Activated T-helper 2 cell treated with anti-CD3 and anti-CD28 coated beads, Interferon-gamma antibody, Interleukin-2, Interleukin-4, amounts not matched to agents 10 μg/mL and 5 μg/mL and 100 μg/mL, durations not matched to agents 14 hours and 24 hours and 36 hours (primary cell): Measurements from ENCODE around the gene CAMSAP1. TPM values are rescaled to one million over a fixed set of nuclear protein-coding genes. Genes with fewer than 3 reads are reported as not detected.

ENCODE experiments used
- DNase-seq: peaks from one replicate; pipeline ENCODE4 v3.0.0; 2021; ENCODE audit warnings: low spot score
- H3K27ac Mint-ChIP-seq: one replicate; pipeline ENCODE4 v1.8.0; 2021; ENCODE audit warnings: mixed read lengths
- H3K27me3 Mint-ChIP-seq: one replicate; pipeline ENCODE4 v1.8.0; 2021; ENCODE audit warnings: low read depth, mixed read lengths
- H3K36me3 Mint-ChIP-seq: one replicate; pipeline ENCODE4 v1.8.0; 2021; ENCODE audit warnings: low read depth, mixed read lengths
- H3K4me1 Mint-ChIP-seq: one replicate; pipeline ENCODE4 v1.8.0; 2021; ENCODE audit warnings: low read depth, mixed read lengths
- H3K4me3 Mint-ChIP-seq: one replicate; pipeline ENCODE4 v1.8.0; 2021; ENCODE audit warnings: low read depth, mild to moderate bottlenecking, moderate library complexity, mixed read lengths
- H3K9me3 Mint-ChIP-seq: one replicate; pipeline ENCODE4 v1.8.0; 2021; ENCODE audit warnings: mixed read lengths
- intact Hi-C: fragments of 100-400 bp; cut with micrococcal nuclease; formaldehyde crosslinking; loops from one replicate; pipeline ENCODE4 v1.15.1; 2023
- total RNA-seq: library from RNA; stranded (reverse); gene quantifications from 2 replicates; pipeline ENCODE4 v1.2.3, GENCODE V29; 2022

Gene CAMSAP1
- total RNA-seq, 1 donor from 2014 or later, result 44.2 TPM

- no peak overlapping the region for H3K4me3 Mint-ChIP-seq
- intact Hi-C loops, result no loop called here
- no peak for DNase-seq
- peaks cover 57% of the 10 kb centered on the region for H3K36me3 Mint-ChIP-seq
- no peaks in the 10 kb centered on the region for H3K27me3 Mint-ChIP-seq
- no peaks in the 10 kb centered on the region for H3K4me1 Mint-ChIP-seq
- no peaks in the 10 kb centered on the region for H3K9me3 Mint-ChIP-seq
- no peak overlapping the region for H3K27ac Mint-ChIP-seq
These were observed 86.7 kb downstream of the CAMSAP1 start for GRCh38 chr9:135820661-135821060.

- Mint-ChIP-seq H3K4me1 (no peaks in the 10 kb centered on the region), H3K27me3 (no peaks in the 10 kb centered on the region), H3K4me3 (no peak overlapping the region), H3K27ac (no peak overlapping the region), H3K36me3 (peaks cover 59% of the 10 kb centered on the region), H3K9me3 (no peaks in the 10 kb centered on the region)
- DNase-seq, result no peak
- intact Hi-C loops, result no loop called here
These were observed 87.4 kb downstream of the CAMSAP1 start for GRCh38 chr9:135819905-135820304.

GRCh38 chr9:135818718-135819475 is 88.4 kb downstream of the CAMSAP1 start:
- DNase-seq, result no peak
- Mint-ChIP-seq H3K9me3 (no peaks in the 10 kb centered on the region), H3K36me3 (peaks cover 60% of the 10 kb centered on the region), H3K4me3 (no peak overlapping the region), H3K4me1 (no peaks in the 10 kb centered on the region), H3K27ac (no peak overlapping the region), H3K27me3 (no peaks in the 10 kb centered on the region)
- intact Hi-C loops, result no loop called here

GRCh38 chr9:135817951-135818717 is 89.2 kb downstream of the CAMSAP1 start:
- no peaks in the 10 kb centered on the region for H3K27me3 Mint-ChIP-seq
- H3K4me1 Mint-ChIP-seq, result no peaks in the 10 kb centered on the region
- H3K4me3 Mint-ChIP-seq, result no peak overlapping the region
- no peaks in the 10 kb centered on the region for H3K9me3 Mint-ChIP-seq
- intact Hi-C loops, result no loop called here
- no peak for DNase-seq
- H3K27ac Mint-ChIP-seq, result no peak overlapping the region
- peaks cover 54% of the 10 kb centered on the region for H3K36me3 Mint-ChIP-seq

- Mint-ChIP-seq H3K9me3 (no peaks in the 10 kb centered on the region), H3K36me3 (peaks cover 43% of the 10 kb centered on the region), H3K27ac (no peak overlapping the region), H3K27me3 (no peaks in the 10 kb centered on the region), H3K4me1 (no peaks in the 10 kb centered on the region), H3K4me3 (no peak overlapping the region)
- DNase-seq, result no peak
- intact Hi-C loops, result no loop called here
These were observed 90.7 kb downstream of the CAMSAP1 start for GRCh38 chr9:135816651-135816970.

GRCh38 chr9:135815830-135816650 is 91.3 kb downstream of the CAMSAP1 start:
- DNase-seq, result no peak
- Mint-ChIP-seq H3K27ac (no peak overlapping the region), H3K27me3 (no peaks in the 10 kb centered on the region), H3K4me1 (no peaks in the 10 kb centered on the region), H3K36me3 (peaks cover 43% of the 10 kb centered on the region), H3K9me3 (no peaks in the 10 kb centered on the region), H3K4me3 (no peak overlapping the region)
- intact Hi-C loops, result no loop called here

- Mint-ChIP-seq H3K27ac (no peak overlapping the region), H3K9me3 (no peaks in the 10 kb centered on the region), H3K36me3 (peaks cover 46% of the 10 kb centered on the region), H3K27me3 (no peaks in the 10 kb centered on the region), H3K4me3 (no peak overlapping the region), H3K4me1 (no peaks in the 10 kb centered on the region)
- DNase-seq, result no peak
- intact Hi-C loops, result no loop called here
These were observed 91.9 kb downstream of the CAMSAP1 start for GRCh38 chr9:135815413-135815812.

GRCh38 chr9:135814421-135815095 is 92.8 kb downstream of the CAMSAP1 start:
- no peak overlapping the region for H3K27ac Mint-ChIP-seq

GRCh38 chr9:135813671-135814290 is 93.6 kb downstream of the CAMSAP1 start:
- Mint-ChIP-seq H3K4me3 (no peak overlapping the region), H3K9me3 (no peaks in the 10 kb centered on the region), H3K36me3 (peaks cover 44% of the 10 kb centered on the region), H3K4me1 (no peaks in the 10 kb centered on the region), H3K27me3 (no peaks in the 10 kb centered on the region), H3K27ac (no peak overlapping the region)
- DNase-seq, result no peak
- intact Hi-C loops, result no loop called here

More at GRCh38 chr9:135814421-135815095, 92.8 kb downstream of the CAMSAP1 start:
- intact Hi-C loops, result no loop called here
- H3K9me3 Mint-ChIP-seq, result no peaks in the 10 kb centered on the region
- no peak for DNase-seq
- peaks cover 48% of the 10 kb centered on the region for H3K36me3 Mint-ChIP-seq
- H3K4me3 Mint-ChIP-seq, result no peak overlapping the region
- H3K4me1 Mint-ChIP-seq, result no peaks in the 10 kb centered on the region
- H3K27me3 Mint-ChIP-seq, result no peaks in the 10 kb centered on the region

GRCh38 chr9:135812961-135813360 is 94.4 kb downstream of the CAMSAP1 start:
- Mint-ChIP-seq H3K27me3 (no peaks in the 10 kb centered on the region), H3K4me3 (no peak overlapping the region), H3K9me3 (no peaks in the 10 kb centered on the region), H3K27ac (no peak overlapping the region), H3K36me3 (peaks cover 39% of the 10 kb centered on the region), H3K4me1 (no peaks in the 10 kb centered on the region)
- intact Hi-C loops, result no loop called here
- no peak for DNase-seq

GRCh38 chr9:135811801-135812200 is 95.5 kb downstream of the CAMSAP1 start:
- peaks cover 36% of the 10 kb centered on the region for H3K36me3 Mint-ChIP-seq
- no peak for DNase-seq
- no peaks in the 10 kb centered on the region for H3K27me3 Mint-ChIP-seq
- intact Hi-C loops, result no loop called here
- H3K4me1 Mint-ChIP-seq, result no peaks in the 10 kb centered on the region
- H3K27ac Mint-ChIP-seq, result no peak overlapping the region
- H3K9me3 Mint-ChIP-seq, result no peaks in the 10 kb centered on the region
- no peak overlapping the region for H3K4me3 Mint-ChIP-seq
